Endometrial microvascular endothelial cells (primary cell): ENCODE measurements around the gene ALDH6A1. TPM values are rescaled to one million over a fixed set of nuclear protein-coding genes. Genes with fewer than 3 reads are reported as not detected.

ENCODE experiments used
- in situ Hi-C: cut with HindIII; loops from 2 replicates; pipeline ENCODE4 v1.10.0; 2017; ENCODE audit warnings: low sequenced_read_pairs, low pct_unique_long_range_greater_than_20kb; ENCODE audit errors: inconsistent ontology term
- total RNA-seq: library from RNA; depleted of rRNA; stranded (reverse); fragments of >200 nt; gene quantifications from one replicate; pipeline ENCODE4 v1.2.3, GENCODE V29; 2015; ENCODE audit errors: inconsistent ontology term

ALDH6A1 gene
- total RNA-seq, 1 donor from 2014 or later = 8.4 TPM

DNA sequence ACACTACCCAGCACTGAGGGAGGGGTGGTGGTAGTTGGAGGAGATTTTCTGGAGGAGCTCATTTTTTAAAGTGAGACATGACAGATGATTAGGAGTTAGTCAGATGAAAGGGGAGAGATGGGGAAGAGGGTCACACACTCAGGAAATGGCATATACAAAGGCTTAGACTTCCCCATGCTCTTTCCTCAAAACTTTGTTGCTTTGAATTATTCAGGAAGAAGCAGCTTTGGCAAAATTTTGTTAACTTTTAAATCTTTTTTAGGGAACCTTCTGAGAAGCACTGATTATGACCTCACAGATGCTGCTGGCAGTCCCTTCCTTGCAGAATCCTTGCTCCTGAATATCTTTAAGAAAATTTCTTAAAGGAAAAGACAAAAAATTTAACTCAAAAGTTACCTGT is 19.8 kb downstream of the ALDH6A1 start:
- in situ Hi-C loops = no loop called here

- in situ Hi-C loops = no loop called here
Observed at GRCh38 chr14:74062809-74063150, 21.5 kb downstream of the ALDH6A1 start.

DNA sequence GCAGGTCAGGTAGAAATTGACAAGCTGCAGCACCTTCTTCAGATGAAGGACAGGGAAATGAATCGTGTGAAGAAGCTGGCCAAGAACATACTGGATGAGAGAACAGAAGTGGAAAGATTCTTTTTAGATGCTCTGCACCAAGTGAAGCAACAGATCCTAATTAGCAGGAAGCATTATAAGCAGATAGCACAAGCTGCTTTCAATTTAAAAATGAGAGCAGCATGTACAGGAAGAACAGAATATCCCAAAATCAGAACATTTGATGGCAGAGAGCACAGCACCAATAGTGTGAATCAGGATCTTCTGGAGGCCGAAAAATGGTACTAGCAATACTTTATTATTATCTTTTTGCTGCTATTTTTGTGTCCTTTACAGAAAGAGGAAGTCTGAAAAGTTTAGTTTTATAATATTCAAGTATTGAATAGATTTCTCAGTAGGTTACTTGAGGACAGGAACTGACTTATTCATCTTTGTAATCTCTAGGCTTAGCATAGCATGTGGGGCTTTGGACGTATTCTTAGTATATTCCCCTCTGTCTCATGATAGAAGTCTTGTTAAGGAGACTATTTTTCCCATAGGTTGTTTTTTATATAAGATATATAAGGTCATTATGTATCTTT is 34.3 kb downstream of the ALDH6A1 start:
- in situ Hi-C loops = no loop called here

DNA sequence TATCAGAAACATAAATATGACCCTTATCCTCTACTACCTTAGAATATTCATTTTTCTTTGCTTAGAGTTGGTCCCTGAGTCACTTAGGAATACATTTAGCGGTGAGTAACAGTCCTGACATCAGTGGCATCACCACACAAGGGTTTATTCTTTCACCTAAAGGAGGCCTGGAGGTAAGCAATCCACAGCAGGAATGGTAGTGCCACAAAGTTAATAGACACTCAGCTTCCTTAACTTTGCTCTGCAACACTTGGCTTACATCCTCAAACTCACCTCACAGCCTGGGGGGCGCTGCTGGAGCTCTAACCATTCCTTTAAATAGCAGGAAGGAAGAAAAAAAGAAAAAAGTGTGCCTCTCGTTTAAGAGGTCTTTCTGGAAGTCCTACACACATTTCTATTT is 36.0 kb downstream of the ALDH6A1 start:
- in situ Hi-C loops = no loop called here

DNA sequence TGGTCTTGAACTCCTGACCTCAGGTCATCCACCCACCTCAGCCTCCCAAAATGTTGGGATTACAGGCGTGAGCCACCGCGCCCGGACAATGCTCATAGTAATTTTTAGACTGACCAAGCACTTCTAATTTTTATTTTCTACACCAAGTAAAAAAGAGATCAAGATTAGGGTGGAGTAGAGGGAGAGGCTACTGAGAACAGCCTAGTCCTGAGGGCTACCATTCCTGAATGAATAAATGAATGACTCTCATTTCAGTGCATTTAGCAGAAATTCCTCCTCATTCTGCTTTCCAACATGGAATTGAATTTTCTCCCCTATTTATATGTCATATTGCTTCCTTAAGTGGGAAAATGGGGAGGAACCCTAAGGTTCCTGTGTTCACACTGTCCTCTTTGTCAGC is 38.7 kb downstream of the ALDH6A1 start:
- in situ Hi-C loops = no loop called here

- in situ Hi-C loops = no loop called here
Observed at GRCh38 chr14:74042296-74042695, 42.0 kb downstream of the ALDH6A1 start.

DNA sequence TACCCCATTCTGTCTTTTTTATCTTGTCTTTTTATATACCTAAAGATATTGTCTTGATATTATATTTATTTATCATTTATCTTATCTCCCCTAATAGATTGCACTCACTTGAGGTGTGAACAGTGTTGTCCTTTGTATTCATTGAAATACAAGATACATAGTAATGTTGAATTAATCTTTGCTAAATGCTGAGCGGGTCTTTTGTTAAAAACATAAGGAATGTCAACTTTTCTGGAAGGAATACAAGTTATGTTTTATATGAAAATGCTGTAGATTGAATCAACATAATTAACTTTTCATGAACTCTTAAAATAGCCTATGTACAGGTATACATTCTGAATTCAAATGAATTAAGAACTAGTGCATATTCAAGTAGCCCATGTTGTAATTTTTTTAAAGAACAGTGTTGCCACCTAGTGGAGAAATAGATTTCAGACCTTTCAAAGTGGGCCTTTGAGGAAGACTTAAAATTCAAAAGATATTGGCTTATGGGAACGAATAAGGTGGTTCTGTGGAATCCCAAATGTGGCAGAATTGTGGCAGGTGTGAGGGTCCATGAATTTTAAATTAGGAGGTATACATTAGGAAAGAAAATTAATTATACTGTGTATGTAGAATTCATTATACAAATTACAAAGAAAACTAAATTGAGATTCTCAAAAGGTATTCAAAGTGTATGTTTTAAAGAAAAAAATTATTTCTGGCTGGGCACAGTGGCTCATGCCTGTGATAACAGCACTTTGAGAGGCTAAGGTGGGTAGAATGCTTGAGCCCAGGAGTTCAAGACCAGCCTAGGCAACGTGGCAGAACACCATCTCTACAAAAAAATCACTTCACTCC is 46.0 kb downstream of the ALDH6A1 start:
- in situ Hi-C loops = no loop called here

- in situ Hi-C loops = no loop called here
Observed at GRCh38 chr14:74035556-74035955, 48.7 kb downstream of the ALDH6A1 start.

GRCh38 chr14:74034572-74034971 is 49.7 kb downstream of the ALDH6A1 start:
- in situ Hi-C loops = no loop called here

- in situ Hi-C loops = no loop called here
Observed at GRCh38 chr14:74029136-74029535, 55.1 kb downstream of the ALDH6A1 start.

DNA sequence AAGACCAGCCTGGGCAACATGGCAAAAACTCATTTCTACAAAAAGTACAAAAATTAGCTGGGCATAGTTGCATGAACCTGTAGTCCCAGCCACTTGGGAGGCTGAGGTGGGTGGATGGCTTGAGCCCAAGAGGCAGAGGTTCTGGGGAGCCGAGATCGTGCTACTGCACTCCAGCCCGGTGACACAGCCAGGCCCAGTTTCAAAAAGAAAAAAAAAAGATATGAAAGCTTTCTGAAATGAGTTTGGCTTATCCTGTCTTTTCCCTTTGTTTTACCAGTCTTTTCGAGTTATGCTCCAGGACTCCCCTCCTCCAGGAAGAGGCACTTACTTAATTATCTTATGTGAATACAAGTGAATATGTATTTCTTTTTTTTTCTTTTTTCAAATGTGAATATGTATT is 61.9 kb downstream of the ALDH6A1 start:
- in situ Hi-C loops = no loop called here

DNA sequence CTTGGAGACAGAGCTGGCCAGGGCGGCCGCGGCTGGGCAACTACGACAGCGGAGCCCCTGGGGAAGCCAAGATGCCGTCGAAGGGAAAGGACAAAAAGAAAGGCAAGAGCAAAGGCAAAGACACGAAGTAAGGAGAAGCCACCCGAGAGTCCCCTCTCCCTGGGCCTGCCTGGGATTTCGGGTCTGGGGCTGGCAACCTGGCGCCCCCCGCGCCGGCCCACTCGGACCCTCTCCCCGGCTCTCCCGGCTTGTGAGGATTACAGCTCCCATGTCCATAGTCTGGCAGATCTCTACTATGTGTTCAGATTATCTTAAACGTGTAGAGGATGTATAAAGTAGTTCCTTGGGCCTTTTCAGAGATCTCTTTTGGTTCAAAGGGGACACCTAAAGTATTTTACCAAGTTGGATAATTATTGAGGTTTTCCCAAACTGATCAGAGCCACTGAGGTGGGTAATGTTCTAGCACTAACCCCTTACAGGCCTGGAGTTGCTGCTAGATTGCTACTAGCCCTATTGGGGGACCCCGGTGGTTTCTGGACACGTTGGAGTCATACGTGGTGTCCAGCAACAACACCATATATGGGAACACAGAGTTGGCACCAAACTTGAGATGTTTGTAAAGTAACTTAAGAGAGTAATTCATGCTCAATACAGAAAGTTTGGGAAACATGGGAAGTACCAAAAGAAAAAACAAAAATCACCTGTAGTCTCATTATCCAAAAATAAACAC is 64.7 kb downstream of the ALDH6A1 start:
- in situ Hi-C loops = no loop called here

- in situ Hi-C loops = no loop called here
Observed at GRCh38 chr14:74018586-74019407, 65.5 kb downstream of the ALDH6A1 start, which contains the start of the genes BBOF1 and ENTPD5. BBOF1 (plus strand) TSS chr14:74019349; CDS start chr14:74019479, 130 bp downstream. ENTPD5 (minus strand) TSS chr14:74019288; CDS start chr14:73988102, 31,186 bp downstream.

DNA sequence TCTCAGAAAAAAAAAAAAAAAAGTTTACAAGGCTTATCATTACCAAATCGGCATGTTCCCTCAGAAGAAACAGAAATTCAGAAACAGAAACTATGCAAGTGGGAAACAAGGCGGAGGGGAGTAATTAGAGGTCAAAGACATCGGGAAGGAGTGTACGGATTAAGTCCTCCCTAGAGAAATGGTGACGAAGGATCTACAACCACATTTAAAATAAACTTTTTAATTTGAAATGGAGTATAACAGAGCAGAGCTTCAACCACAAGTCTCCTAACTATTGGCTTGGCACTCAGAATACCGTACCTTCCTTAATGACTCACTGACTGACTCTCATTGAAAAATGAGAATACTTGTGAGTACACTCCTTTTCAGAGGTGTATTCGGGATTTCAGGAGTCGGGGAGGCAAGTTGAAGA is 66.1 kb downstream of the ALDH6A1 start:
- in situ Hi-C loops = no loop called here

DNA sequence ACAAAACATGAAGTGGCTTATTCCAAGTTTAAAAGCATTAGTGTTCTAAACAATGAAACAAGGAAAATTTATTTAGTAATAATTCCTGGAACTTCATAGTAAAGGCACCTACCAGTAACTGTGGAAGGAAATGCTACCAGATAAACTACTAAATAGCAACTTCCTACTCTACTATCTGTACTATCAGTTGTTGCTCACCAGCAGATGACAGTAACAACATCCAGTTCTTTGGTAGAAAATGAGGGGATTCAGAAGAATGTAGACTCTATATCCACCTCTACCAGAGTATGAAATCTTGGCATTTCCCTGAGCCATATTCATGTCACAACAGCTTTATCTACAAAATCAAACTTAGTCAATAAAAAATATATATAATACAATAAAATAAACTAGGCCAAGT is 68.3 kb downstream of the ALDH6A1 start:
- in situ Hi-C loops = no loop called here

- in situ Hi-C loops = no loop called here
Observed at GRCh38 chr14:74015176-74015575, 69.1 kb downstream of the ALDH6A1 start.

GRCh38 chr14:74014299-74014698 is 70.0 kb downstream of the ALDH6A1 start:
- in situ Hi-C loops = no loop called here

DNA sequence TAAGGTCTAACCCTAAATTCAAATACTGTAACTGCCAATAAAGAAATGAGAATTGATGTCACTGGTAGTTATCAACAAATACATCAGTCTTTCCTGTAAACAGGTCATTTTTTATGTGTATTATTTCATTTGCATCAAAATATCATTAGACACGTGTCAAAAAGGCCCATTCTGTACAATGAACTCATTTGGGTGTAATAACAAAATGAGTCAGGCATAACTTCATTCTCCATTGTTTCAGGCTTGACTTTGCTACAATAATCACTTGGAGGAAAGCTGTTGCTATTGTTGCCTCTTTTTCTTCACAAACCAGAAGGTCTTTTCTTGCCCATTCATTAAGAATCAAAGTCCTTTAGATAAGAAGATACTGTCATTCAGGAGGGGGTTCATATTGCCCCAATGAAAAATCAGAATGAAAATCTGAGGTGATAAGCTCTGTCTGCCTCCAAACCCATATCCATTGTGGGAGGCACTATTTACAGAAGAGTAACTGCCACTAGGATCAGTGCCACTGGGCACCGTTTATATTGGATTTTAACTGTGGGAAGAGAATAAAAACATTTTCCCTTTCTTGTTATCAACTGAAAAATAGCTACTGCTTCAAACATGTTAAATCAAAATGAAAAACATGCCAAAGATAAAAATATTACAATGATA is 75.3 kb downstream of the ALDH6A1 start:
- in situ Hi-C loops = no loop called here
